HG03354 (cell line): ENCODE results near the gene KLHL41.
A peak's percentile ranks its signal among the peaks of the same experiment; 100 is the strongest.
"Not testable (repeated sequence)": the region's sequence is repeated elsewhere in the genome, so short reads cannot be mapped to it uniquely, and the experiment has no call there.

Experiments used
- ATAC-seq: cut with Tn5 transposase; IDR thresholded peaks from one replicate; pipeline ENCODE4 v1.9.1; 2021; ENCODE audit warnings: mild to moderate bottlenecking; ENCODE audit not compliant: unreplicated experiment, poor library complexity, severe bottlenecking

KLHL41 gene

GRCh38 chr2:169504651-169505050, 4.9 kb upstream of the KLHL41 start:
- no peak for ATAC-seq

- no peak for ATAC-seq
These were observed 1.8 kb upstream of the KLHL41 start for GRCh38 chr2:169507698-169508097.

GRCh38 chr2:169509955-169510354, 453 bp downstream of the KLHL41 start:
- no peak for ATAC-seq

GRCh38 chr2:169510496-169510895, 994 bp downstream of the KLHL41 start:
- ATAC-seq, result no peak

GRCh38 chr2:169511818-169512217, 2.3 kb downstream of the KLHL41 start:
- ATAC-seq, result no peak

- ATAC-seq, result no peak
These were observed 3.0 kb downstream of the KLHL41 start for GRCh38 chr2:169512525-169512924.

- no peak for ATAC-seq
These were observed 3.6 kb downstream of the KLHL41 start for GRCh38 chr2:169513094-169513493.

- no peak for ATAC-seq
These were observed 4.4 kb downstream of the KLHL41 start for GRCh38 chr2:169513926-169514325.

- ATAC-seq, result not testable (repeated sequence)
These were observed 5.3 kb downstream of the KLHL41 start for GRCh38 chr2:169514758-169515157.

- not testable (repeated sequence) for ATAC-seq
These were observed 7.0 kb downstream of the KLHL41 start for GRCh38 chr2:169516488-169516995.

GRCh38 chr2:169520896-169521295, 11.4 kb downstream of the KLHL41 start:
- ATAC-seq, result no peak

GRCh38 chr2:169523681-169524080, 14.2 kb downstream of the KLHL41 start:
- ATAC-seq, result no peak

- no peak for ATAC-seq
These were observed 15.9 kb downstream of the KLHL41 start for GRCh38 chr2:169525434-169525833.

GRCh38 chr2:169526451-169526850, 16.9 kb downstream of the KLHL41 start:
- no peak for ATAC-seq

GRCh38 chr2:169528271-169528701, 18.8 kb downstream of the KLHL41 start:
- ATAC-seq, result peak; percentile 93

GRCh38 chr2:169539460-169539859, 30.0 kb downstream of the KLHL41 start:
- not testable (repeated sequence) for ATAC-seq

- no peak for ATAC-seq
These were observed 30.6 kb downstream of the KLHL41 start for GRCh38 chr2:169540146-169540545.

- ATAC-seq, result no peak
These were observed 32.9 kb downstream of the KLHL41 start for GRCh38 chr2:169542433-169542832.

GRCh38 chr2:169546756-169547155, 37.3 kb downstream of the KLHL41 start:
- ATAC-seq, result no peak

GRCh38 chr2:169561364-169561763, 51.9 kb downstream of the KLHL41 start:
- no peak for ATAC-seq

- ATAC-seq, result not testable (repeated sequence)
These were observed 52.6 kb downstream of the KLHL41 start for GRCh38 chr2:169562084-169562483.

- no peak for ATAC-seq
These were observed 53.0 kb downstream of the KLHL41 start for GRCh38 chr2:169562519-169562918.
